Amniotic stem cell (primary cell): ENCODE results near the gene PLAU.
"Not testable (repeated sequence)": the region's sequence is repeated elsewhere in the genome, so short reads cannot be mapped to it uniquely, and the experiment has no call there.

Source experiments
- DNase-seq: peaks from one replicate; lab custom pipeline; 2025; lab: John Stamatoyannopoulos, UW

Gene PLAU

DNA sequence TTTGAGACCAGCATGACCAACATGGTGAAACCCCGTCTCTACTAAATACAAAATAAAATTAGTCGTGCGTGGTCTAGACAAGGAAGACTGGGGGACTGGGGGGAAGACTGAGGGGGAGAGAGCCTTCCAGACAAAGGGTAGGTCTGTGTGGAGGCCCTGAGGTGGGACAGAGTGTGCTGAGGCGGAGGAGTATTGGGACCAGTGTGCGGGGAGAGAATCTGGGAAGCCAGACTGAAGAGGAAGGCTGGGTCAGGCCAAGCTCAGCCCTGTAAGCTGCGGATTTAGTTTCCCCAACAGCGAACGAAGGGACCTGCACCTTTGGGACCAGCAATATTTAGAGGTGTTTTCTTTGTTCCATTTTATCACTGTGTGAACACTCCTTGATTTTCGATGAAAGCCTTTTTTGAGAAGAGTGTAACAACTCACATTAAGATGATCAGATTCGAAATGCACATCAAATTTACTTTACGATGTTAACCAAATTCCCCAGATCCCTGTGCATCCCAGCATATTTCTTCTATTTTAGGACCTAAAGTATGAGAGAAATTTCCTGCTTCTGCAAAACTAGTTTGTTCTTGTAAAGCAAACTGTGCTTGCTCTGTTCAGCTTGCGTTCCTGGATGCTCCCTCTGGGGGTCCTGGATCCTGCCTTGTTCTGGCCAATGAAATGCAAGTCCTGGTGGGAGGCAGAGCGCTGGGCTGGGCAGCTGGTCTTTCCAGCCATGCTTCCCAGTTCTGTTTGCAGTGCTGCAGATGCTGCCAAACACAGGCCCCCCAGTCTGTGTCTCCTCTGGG lies 39.4 kb downstream of the PLAU start:
- no peak for DNase-seq

DNA sequence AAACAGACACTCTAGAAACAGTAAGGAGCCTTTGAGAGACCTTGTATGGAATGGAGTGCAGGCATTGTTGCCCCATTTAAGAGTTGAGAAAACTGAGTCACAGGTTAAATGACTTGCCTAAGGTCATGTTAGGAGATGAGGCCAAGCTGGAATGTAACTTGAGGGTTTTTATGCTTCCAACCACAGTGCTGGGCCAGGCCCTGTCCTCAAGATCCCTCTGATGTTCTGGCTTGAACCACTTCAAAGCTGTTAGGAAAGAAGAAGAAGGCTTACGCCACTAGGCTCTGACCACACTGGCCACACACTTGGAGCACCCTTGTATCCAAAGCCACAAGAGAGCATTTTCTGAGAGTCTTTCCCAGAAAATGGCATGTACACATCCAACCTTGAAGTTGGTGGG lies 42.7 kb downstream of the PLAU start:
- DNase-seq: no peak

DNA sequence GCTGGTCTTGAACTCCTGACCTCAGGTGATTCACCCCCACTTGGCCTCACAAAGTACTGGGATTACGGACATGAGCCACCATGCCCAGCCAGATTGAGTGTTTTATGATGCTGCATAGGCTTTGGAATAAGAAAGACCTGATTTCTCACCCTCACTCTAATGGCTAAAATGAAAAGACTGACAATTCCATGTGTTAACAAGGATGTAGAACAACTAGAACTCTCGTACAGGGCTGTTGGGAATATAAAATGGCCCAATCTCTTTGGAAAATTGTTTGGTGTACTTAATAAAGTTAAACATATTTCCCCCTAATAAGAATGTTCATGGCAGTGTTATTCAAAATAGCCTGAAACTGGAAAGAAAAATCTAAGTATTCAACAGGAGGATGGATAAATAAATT lies 43.8 kb downstream of the PLAU start:
- DNase-seq: no peak

DNA sequence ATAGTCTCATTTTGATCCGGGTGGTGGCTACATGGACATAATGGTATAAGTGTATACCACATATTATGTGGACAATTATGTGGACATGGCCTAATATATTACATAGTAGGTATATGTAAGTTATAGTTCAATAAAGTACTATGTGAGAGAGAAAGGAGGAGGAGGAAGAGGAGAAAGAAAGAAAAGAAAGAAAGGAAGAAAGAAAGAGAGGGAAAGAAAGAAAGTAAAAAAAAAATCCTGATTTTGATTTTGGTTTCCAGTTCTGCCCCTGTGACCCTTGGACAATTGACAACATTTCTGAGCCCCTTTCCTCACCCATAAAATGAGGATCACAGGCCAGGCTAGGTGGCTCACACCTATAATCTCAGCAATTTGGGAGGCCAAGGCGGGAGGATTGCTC lies 44.8 kb downstream of the PLAU start:
- no peak for DNase-seq

DNA sequence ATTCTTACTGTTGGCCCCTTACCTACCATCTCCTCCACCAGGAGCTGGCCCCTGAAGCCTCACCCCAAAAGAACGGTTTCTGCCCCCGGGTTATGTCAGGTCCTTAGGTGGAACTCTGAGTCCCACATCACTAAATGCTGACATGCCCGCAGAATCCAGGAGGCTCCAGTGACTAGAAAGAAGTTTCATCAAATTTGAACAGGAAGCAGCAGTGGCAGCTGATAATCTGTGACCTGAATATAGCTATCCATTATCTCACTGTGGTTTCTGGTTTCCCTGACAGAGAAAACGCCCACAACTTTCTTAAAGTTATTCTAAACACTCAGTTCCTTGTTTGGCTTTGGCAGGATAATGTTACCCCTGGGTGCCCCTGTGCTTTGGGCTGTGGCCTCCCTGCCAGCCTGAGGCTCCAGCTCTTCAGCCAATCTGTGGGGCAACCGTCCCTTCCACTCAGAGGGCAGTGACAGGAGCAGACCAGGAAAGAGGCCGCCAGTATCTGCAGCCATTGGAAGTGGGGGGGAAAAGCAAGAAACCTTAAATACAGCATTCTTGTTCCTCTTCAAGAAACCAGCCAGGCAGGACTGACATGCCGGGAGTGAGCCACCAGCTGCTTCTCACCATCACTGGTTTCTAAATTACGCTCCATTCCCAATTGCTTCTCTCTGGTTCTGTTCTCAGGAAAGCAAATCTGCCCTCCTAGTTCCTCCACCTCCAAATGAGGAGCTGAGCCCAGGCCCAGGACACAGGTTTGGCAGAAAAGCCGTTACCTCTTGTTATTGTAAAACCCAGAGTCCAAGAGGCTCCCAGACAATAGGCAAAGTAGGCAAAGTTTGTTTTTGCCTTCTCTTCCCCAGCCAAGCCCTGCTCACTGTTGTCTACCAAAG lies 45.8 kb downstream of the PLAU start:
- no peak for DNase-seq

DNA sequence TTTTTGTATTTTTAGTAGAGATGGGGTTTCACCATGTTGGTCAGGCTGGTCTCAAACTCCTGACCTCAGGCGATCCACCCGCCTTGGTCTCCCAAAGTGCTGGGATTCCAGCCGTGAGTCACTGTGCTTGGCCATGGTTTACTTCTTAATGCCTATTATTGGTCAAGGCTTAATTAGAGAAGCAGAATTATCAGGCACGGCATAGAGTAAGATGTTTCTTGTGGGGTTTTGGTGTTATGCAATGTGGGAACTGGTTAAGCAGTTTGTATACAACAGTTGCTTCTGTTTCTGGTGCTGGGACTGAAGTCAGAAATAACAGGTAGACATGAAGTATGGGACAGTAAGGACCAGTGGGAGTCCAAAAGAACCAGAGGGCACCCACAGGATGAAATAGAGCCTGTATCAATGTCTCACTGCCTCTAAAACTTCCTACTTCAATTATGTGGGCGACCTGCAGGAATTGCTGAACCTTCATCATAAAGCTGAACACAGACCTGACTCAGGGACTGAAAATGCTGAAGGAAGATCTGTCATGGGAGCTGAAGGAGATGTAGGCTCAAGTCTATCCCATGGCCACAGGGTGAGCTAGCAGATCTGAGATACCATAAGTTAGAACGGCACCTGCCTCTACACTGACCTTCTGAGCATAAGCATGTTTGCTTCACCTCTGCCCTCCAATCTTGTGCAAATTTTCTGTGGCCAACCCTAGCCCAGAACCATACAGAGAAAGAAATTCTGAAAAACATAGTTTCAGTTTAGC lies 48.7 kb downstream of the PLAU start:
- DNase-seq: no peak

DNA sequence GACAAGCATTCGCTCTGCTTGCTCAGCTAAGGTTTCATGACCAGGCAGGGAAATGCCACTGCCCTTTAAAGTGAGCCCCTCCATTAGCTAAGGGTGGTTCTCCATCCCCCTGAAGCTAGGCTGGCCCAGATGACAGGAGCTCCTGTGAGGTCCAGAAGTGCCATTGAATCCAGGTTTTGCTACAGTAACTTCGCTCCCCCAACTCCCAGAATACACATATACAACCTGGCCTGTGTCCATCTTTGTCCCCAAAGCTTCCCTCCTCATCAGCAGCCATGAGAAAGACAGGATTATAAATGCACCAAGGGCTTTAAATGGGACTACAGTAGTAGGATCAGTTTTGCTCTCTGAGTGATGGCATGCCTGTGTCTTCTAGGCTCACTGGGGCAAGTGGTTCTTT lies 51.5 kb downstream of the PLAU start:
- no peak for DNase-seq

DNA sequence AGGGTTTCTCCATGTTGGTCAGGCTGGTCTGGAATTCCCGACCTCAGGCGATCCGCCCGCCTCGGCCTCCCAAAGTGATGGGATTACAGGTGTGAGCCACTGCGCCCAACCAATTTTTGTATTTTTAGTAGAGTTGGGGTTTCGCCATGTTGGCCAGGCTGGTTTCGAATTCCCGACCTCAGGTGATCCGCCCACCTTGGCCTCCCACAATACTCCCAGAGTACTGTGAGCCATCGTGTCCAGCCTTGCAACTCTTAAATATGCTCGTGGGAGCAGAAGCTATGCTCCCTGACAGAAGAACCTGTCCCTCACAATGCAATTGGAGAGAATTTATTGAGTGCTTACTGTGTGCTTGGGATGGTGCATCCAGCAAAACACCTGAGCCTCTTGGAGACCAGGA lies 52.6 kb downstream of the PLAU start:
- not testable (repeated sequence) for DNase-seq

DNA sequence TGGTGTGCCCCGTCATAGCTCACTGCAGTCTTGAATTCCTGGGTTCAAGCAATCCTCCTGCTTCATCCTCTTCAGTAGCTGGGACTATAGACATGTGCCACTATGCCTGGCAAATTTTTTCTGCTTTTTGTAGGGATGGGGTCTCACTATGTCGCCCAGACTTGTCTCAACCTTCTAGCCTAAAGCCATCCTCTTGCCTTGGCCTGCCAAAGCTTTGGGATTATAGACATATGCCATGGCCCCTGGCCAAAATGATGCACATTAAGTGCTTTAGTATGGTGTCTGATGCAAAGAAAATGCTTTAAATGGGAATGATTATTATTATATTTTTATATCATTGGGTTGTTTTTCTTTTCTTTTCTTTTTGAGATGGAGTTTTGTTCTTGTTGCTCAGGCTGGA lies 53.8 kb downstream of the PLAU start:
- DNase-seq: no peak

DNA sequence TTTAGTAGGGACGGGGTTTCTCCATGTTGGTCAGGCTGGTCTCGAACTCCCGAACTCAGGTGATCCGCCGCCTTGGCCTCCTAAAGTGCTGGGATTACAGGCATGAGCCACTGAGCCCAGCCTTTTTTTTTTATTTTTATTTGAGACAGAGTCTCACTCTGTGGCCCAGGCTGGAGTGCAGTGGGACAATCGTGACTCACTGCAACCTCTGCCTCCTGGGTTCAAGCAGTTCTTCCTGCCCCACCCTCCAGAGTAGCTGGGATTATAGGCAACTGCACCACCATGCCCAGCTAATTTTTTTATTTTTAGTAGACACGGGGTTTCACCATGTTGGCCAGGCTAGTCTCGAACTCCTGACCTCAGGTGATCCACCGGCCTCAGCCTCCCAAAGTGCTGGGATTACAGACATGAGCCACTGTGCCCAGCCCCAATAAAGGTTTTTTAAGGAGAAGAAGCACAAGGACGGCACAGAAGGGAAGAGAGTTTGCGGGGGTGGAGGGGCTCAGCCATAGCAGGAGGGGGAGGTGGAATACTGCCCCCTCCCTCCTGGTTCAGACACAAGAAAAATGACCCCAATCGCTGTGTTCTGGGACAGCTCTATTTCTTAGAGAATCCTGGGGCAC lies 54.4 kb downstream of the PLAU start:
- not testable (repeated sequence) for DNase-seq

DNA sequence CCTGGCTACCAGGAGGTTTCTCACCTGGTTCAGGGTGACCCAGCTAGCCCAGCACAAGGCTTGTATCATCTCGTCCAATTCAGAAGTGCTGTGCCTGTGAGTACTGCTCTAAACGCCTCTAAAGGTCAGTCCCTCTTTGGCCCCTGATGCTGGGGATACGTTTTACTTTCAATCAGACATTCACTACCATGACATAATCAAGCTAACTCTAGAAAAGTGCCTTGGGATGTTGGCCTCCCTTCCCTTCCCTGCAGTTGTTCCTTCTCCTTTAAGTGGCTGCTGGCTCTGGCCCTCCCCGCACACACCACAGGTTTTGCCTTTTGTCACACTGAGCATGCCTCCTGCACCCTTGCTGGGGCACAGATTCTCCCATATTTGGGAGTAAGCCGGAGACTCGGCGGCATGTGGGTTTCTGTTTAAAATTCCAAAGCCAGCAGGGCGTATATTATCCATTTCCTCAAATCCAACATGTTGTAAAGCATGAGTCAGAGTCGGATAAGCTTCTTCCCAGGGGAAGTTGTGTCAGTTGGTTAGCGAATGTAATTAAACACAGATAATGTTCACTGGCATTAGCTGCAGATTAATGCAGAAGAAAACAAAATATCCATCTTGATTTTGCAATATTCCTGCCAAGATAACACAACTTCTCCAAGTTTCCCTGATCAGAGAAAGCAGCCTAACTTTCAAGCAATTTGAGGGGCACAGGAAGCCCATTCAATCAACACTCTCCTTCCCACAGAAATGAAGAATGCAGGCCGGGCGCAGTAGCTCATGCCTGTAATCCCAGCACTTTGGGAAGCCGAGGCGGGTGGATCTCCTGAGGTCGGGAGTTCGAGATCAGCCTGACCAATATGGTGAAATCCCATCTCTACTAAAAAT lies 55.2 kb downstream of the PLAU start:
- peak; percentile 95 for DNase-seq

DNA sequence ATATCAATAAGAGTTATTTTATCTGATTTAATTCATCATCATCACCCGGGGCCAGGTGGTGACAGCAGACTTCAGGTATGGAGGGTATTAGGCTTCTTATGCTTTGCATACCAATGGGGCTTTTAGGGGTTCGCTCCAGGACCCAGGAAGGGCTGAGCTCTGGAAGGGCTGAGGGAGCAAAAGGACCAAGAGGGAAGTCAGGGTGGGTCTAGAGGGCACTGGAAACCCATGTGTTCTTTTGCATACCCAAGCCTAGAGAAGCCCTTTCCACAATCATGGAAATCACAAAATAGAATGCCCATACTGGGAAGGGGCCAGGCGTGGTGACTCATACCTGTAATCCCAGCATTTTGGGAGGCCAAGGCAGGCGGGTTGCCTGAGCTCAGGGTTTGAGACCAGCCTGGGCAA lies 56.1 kb downstream of the PLAU start:
- no peak for DNase-seq
